Transverse colon (tissue), 3 donors: ENCODE measurements around the gene WDCP.

Experiments
- CTCF ChIP-seq, 5 experiments: fragments of 200-600 bp in 3 of 5; fragments of 450-650 bp in 2 of 5; sonication (generic) in 3 of 5; IDR thresholded peaks; 1 replicate in 2 of 5; 2 replicates in 3 of 5; pipeline ENCODE4 v1.5.1; 2016 to 2017; ENCODE audit warnings: antibody characterized with exemption in 5 of 5, inconsistent platforms in 3 of 5, mild to moderate bottlenecking in 2 of 5, moderate library complexity in 1 of 5
- EP300 ChIP-seq: sonication (generic); formaldehyde crosslinking; IDR thresholded peaks from one replicate; pipeline ENCODE4 v1.6.1; 2017; ENCODE audit warnings: antibody characterized with exemption, low read depth

- TF ChIP-seq EP300, result no peak
- TF ChIP-seq CTCF (IDR thresholded peaks at IDR 0.05), result no peak
These were observed 28.9 kb downstream of the WDCP start for GRCh38 chr2:24018241-24018640.
